AG10803 (cell line): ENCODE measurements around the gene MUC13.
"Not testable (repeated sequence)": the region's sequence is repeated elsewhere in the genome, so short reads cannot be mapped to it uniquely, and the experiment has no call there.

Source experiments
- DNase-seq: peaks from one replicate; pipeline ENCODE4 v3.0.0; 2010; ENCODE audit warnings: low read depth
- H3K4me3 ChIP-seq: 2 replicates; pipeline ENCODE4 v1.5.1; 2011; ENCODE audit warnings: mild to moderate bottlenecking, low read length, control low read depth
- CTCF ChIP-seq: conservative IDR thresholded peaks from 2 replicates; pipeline ENCODE4 v1.5.1; 2011; ENCODE audit warnings: mild to moderate bottlenecking, low read length, control low read depth, inconsistent platforms

MUC13 gene

GRCh38 chr3:124964387-124964786 is 29.8 kb upstream of the MUC13 start:
- TF ChIP-seq CTCF = no peak
- no peak for DNase-seq
- no peak overlapping the region for H3K4me3 ChIP-seq

GRCh38 chr3:124963755-124964154 is 29.2 kb upstream of the MUC13 start:
- DNase-seq = no peak
- H3K4me3 ChIP-seq = no peak overlapping the region
- no peak for TF ChIP-seq CTCF

- no peak overlapping the region for H3K4me3 ChIP-seq
- peak; percentile 53 for DNase-seq
- TF ChIP-seq CTCF = no peak
Observed at GRCh38 chr3:124962403-124962940, 27.9 kb upstream of the MUC13 start.

GRCh38 chr3:124960698-124961097 is 26.1 kb upstream of the MUC13 start:
- H3K4me3 ChIP-seq = no peak overlapping the region
- no peak for DNase-seq
- TF ChIP-seq CTCF = no peak

GRCh38 chr3:124960105-124960504 is 25.6 kb upstream of the MUC13 start:
- no peak for TF ChIP-seq CTCF
- DNase-seq = no peak
- no peak overlapping the region for H3K4me3 ChIP-seq

GRCh38 chr3:124957951-124958350 is 23.4 kb upstream of the MUC13 start:
- H3K4me3 ChIP-seq, DNase-seq: not testable (repeated sequence)

- no peak overlapping the region for H3K4me3 ChIP-seq
- no peak for DNase-seq
- TF ChIP-seq CTCF = no peak
Observed at GRCh38 chr3:124952282-124952855, 17.8 kb upstream of the MUC13 start.
